ENCODE measurements around the gene TPK1. TPM values are rescaled to one million over a fixed set of nuclear protein-coding genes. Genes with fewer than 3 reads are reported as not detected.
A peak's percentile ranks its signal among the peaks of the same experiment; 100 is the strongest.

TPK1 gene
- total RNA-seq, result 10.7 TPM
- polyA plus RNA-seq, result 5.7 TPM

GRCh38 chr7:144835652-144836544 lies at the start of gene TPK1:
Gene TPK1 (minus strand): TSS chr7:144836053. CDS start chr7:144835602, 451 bp downstream.
- Histone ChIP-seq H3K4me1 (ENCODE audit: insufficient read depth) (no peaks in the 10 kb centered on the region), H3K4me3 (ENCODE audit: low read depth, low read length) (peak within 1 kb of the TSS; percentile 59), H3K36me3 (ENCODE audit: insufficient read depth) (no peaks in the 10 kb centered on the region), H3K27ac (ENCODE audit: low read depth) (peak within 1 kb of the TSS; percentile 81)
- WGBS, result 7% methylated on average over 81 of the region's 81 CpGs
- peak; percentile 62 for DNase-seq (ENCODE audit: extremely low spot score)

GRCh38 chr7:144885478-144885877 lies 49.6 kb upstream of the TPK1 start:
- H3K4me3 ChIP-seq (ENCODE audit: low read depth, low read length), result no peak overlapping the region
- WGBS, result 63% methylated on average over 6 of the region's 6 CpGs
- H3K4me1 ChIP-seq (ENCODE audit: insufficient read depth), result no peaks in the 10 kb centered on the region
- no peak for DNase-seq (ENCODE audit: extremely low spot score)
- no peak overlapping the region for H3K27ac ChIP-seq (ENCODE audit: low read depth)
- no peaks in the 10 kb centered on the region for H3K36me3 ChIP-seq (ENCODE audit: insufficient read depth)

GRCh38 chr7:144884896-144885295 lies 49.0 kb upstream of the TPK1 start:
- 40% methylated on average over 2 of the region's 2 CpGs for WGBS
- no peak overlapping the region for H3K27ac ChIP-seq (ENCODE audit: low read depth)
- H3K4me1 ChIP-seq (ENCODE audit: insufficient read depth), result no peaks in the 10 kb centered on the region
- no peak overlapping the region for H3K4me3 ChIP-seq (ENCODE audit: low read depth, low read length)
- no peak for DNase-seq (ENCODE audit: extremely low spot score)
- no peaks in the 10 kb centered on the region for H3K36me3 ChIP-seq (ENCODE audit: insufficient read depth)

GRCh38 chr7:144873316-144873845 lies 37.5 kb upstream of the TPK1 start:
- 76% methylated on average over 13 of the region's 13 CpGs for WGBS
- DNase-seq (ENCODE audit: extremely low spot score), result no peak
- Histone ChIP-seq H3K4me3 (ENCODE audit: low read depth, low read length) (no peak overlapping the region), H3K4me1 (ENCODE audit: insufficient read depth) (no peaks in the 10 kb centered on the region), H3K36me3 (ENCODE audit: insufficient read depth) (no peaks in the 10 kb centered on the region), H3K27ac (ENCODE audit: low read depth) (no peak overlapping the region)

- Histone ChIP-seq H3K4me1 (ENCODE audit: insufficient read depth) (no peaks in the 10 kb centered on the region), H3K4me3 (ENCODE audit: low read depth, low read length) (no peak overlapping the region), H3K27ac (ENCODE audit: low read depth) (no peak overlapping the region), H3K36me3 (ENCODE audit: insufficient read depth) (no peaks in the 10 kb centered on the region)
- DNase-seq (ENCODE audit: extremely low spot score), result no peak
- 53% methylated on average over 8 of the region's 8 CpGs for WGBS
These were observed 33.2 kb upstream of the TPK1 start for GRCh38 chr7:144869082-144869481.

GRCh38 chr7:144866189-144866588 lies 30.3 kb upstream of the TPK1 start:
- H3K27ac ChIP-seq (ENCODE audit: low read depth), result no peak overlapping the region
- H3K4me3 ChIP-seq (ENCODE audit: low read depth, low read length), result no peak overlapping the region
- H3K36me3 ChIP-seq (ENCODE audit: insufficient read depth), result no peaks in the 10 kb centered on the region
- 64% methylated on average over 3 of the region's 3 CpGs for WGBS
- H3K4me1 ChIP-seq (ENCODE audit: insufficient read depth), result no peaks in the 10 kb centered on the region
- DNase-seq (ENCODE audit: extremely low spot score), result no peak

- H3K4me1 ChIP-seq (ENCODE audit: insufficient read depth), result no peaks in the 10 kb centered on the region
- no peak for DNase-seq (ENCODE audit: extremely low spot score)
- 88% methylated on average over 5 of the region's 5 CpGs for WGBS
- H3K36me3 ChIP-seq (ENCODE audit: insufficient read depth), result no peaks in the 10 kb centered on the region
- H3K4me3 ChIP-seq (ENCODE audit: low read depth, low read length), result no peak overlapping the region
- no peak overlapping the region for H3K27ac ChIP-seq (ENCODE audit: low read depth)
These were observed 27.4 kb upstream of the TPK1 start for GRCh38 chr7:144863320-144863647.

GRCh38 chr7:144862612-144863319 lies 26.9 kb upstream of the TPK1 start:
- no peak overlapping the region for H3K27ac ChIP-seq (ENCODE audit: low read depth)
- 94% methylated on average over 2 of the region's 2 CpGs for whole genome bisulfite sequencing
- H3K36me3 ChIP-seq (ENCODE audit: insufficient read depth), result no peaks in the 10 kb centered on the region
- H3K4me3 ChIP-seq (ENCODE audit: low read depth, low read length), result no peak overlapping the region
- no peaks in the 10 kb centered on the region for H3K4me1 ChIP-seq (ENCODE audit: insufficient read depth)
- DNase-seq (ENCODE audit: extremely low spot score), result no peak

GRCh38 chr7:144859739-144860138 lies 23.9 kb upstream of the TPK1 start:
- H3K4me3 ChIP-seq (ENCODE audit: low read depth, low read length), result no peak overlapping the region
- H3K36me3 ChIP-seq (ENCODE audit: insufficient read depth), result no peaks in the 10 kb centered on the region
- H3K27ac ChIP-seq (ENCODE audit: low read depth), result no peak overlapping the region
- H3K4me1 ChIP-seq (ENCODE audit: insufficient read depth), result no peaks in the 10 kb centered on the region
- 67% methylated on average over 3 of the region's 3 CpGs for WGBS
- no peak for DNase-seq (ENCODE audit: extremely low spot score)

GRCh38 chr7:144857463-144857862 lies 21.6 kb upstream of the TPK1 start:
- Histone ChIP-seq H3K36me3 (ENCODE audit: insufficient read depth) (no peaks in the 10 kb centered on the region), H3K27ac (ENCODE audit: low read depth) (no peak overlapping the region), H3K4me3 (ENCODE audit: low read depth, low read length) (no peak overlapping the region), H3K4me1 (ENCODE audit: insufficient read depth) (no peaks in the 10 kb centered on the region)
- DNase-seq (ENCODE audit: extremely low spot score), result no peak
- 41% methylated on average over 1 of the region's 1 CpG for WGBS

GRCh38 chr7:144854839-144855424 lies 19.1 kb upstream of the TPK1 start:
- WGBS, result 45% methylated on average over 3 of the region's 3 CpGs
- Histone ChIP-seq H3K4me1 (ENCODE audit: insufficient read depth) (no peaks in the 10 kb centered on the region), H3K4me3 (ENCODE audit: low read depth, low read length) (no peak overlapping the region), H3K27ac (ENCODE audit: low read depth) (no peak overlapping the region), H3K36me3 (ENCODE audit: insufficient read depth) (no peaks in the 10 kb centered on the region)
- DNase-seq (ENCODE audit: extremely low spot score), result no peak

GRCh38 chr7:144853542-144853941 lies 17.7 kb upstream of the TPK1 start:
- Histone ChIP-seq H3K36me3 (ENCODE audit: insufficient read depth) (no peaks in the 10 kb centered on the region), H3K27ac (ENCODE audit: low read depth) (no peak overlapping the region), H3K4me1 (ENCODE audit: insufficient read depth) (no peaks in the 10 kb centered on the region), H3K4me3 (ENCODE audit: low read depth, low read length) (no peak overlapping the region)
- no peak for DNase-seq (ENCODE audit: extremely low spot score)
- WGBS, result 80% methylated on average over 8 of the region's 8 CpGs

GRCh38 chr7:144848078-144848477 lies 12.2 kb upstream of the TPK1 start:
- no peak for DNase-seq (ENCODE audit: extremely low spot score)
- 79% methylated on average over 1 of the region's 1 CpG for WGBS
- Histone ChIP-seq H3K4me3 (ENCODE audit: low read depth, low read length) (no peak overlapping the region), H3K27ac (ENCODE audit: low read depth) (no peak overlapping the region), H3K36me3 (ENCODE audit: insufficient read depth) (no peaks in the 10 kb centered on the region), H3K4me1 (ENCODE audit: insufficient read depth) (no peaks in the 10 kb centered on the region)

Data from urinary bladder (tissue), 4 donors.